Psoas muscle (tissue), 8 donors: ENCODE measurements around the gene NAPA. TPM values are rescaled to one million over a fixed set of nuclear protein-coding genes. Genes with fewer than 3 reads are reported as not detected.
A peak's percentile ranks its signal among the peaks of the same experiment; 100 is the strongest.

ENCODE experiments used
- ATAC-seq, 4 donors: fragments of 200-7000 bp; cut with Tn5 transposase; one replicate each; pipeline ENCODE4 v1.9.1; 2020; ENCODE audit warnings: moderate library complexity in 3 of 4, mild to moderate bottlenecking in 2 of 4
- DNase-seq, 2 donors: peaks; one replicate each; pipeline ENCODE4 v3.0.0-alpha.2; 2020
- H3K27ac ChIP-seq: fragments of 200-600 bp; one replicate; pipeline ENCODE4 v1.8.0; 2022
- H3K27me3 ChIP-seq, 3 donors: fragments of 200-600 bp in 1 of 3; one replicate each; pipeline versions ENCODE4 v1.6.1 to v1.8.0; 2013 to 2022; ENCODE audit warnings: low read length in 2 of 3, mild to moderate bottlenecking in 2 of 3, moderate library complexity in 1 of 3; ENCODE audit not compliant: insufficient read depth in 3 of 3
- H3K36me3 ChIP-seq, 2 donors: fragments of 200-600 bp in 1 of 2; one replicate each; pipeline versions ENCODE4 v1.6.1 to v1.8.0; 2013 to 2022; ENCODE audit warnings: low read depth in 1 of 2, mild to moderate bottlenecking in 1 of 2, moderate library complexity in 1 of 2; ENCODE audit not compliant: insufficient read depth in 1 of 2
- H3K4me1 ChIP-seq: fragments of 200-600 bp; one replicate; pipeline ENCODE4 v1.8.0; 2022
- H3K4me3 ChIP-seq: fragments of 200-600 bp; one replicate; pipeline ENCODE4 v1.8.0; 2022; ENCODE audit warnings: mild to moderate bottlenecking
- H3K9me3 ChIP-seq: fragments of 200-600 bp; one replicate; pipeline ENCODE4 v1.8.0; 2022
- WGBS, 3 donors: extraction: QIAGEN DNeasy Blood & Tissue Kit; methylation state at CpG; one replicate each; pipeline versions ENCODE4 v1.1.6 to v1.1.7; 2013; 5-methylcytosine and 5-hydroxymethylcytosine counted together
- intact Hi-C, 2 donors: fragments of 100-400 bp; cut with DNase I; formaldehyde crosslinking; loops; one replicate each; pipeline versions ENCODE4 v1.11.0 to v1.14.2; 2022
- polyA plus RNA-seq, 3 donors: library from polyadenylated mRNA; stranded (reverse); fragments of 200-250 nt; gene quantifications; one replicate each; pipeline ENCODE4 v1.2.3, GENCODE V29; 2013
- total RNA-seq, 4 donors: library from RNA; stranded (reverse); fragmentation: NEBNext Ultra II Directional in 2 of 4; extraction: Animal tissue kit (Norgen Biotek cat#: 25700) in 2 of 4; gene quantifications; one replicate each; pipeline versions ENCODE4 v1.2.1 to v1.2.4, GENCODE V29; 2021 to 2023
- TF ChIP-seq, protein P1 (sequence below): fragments of 200-600 bp; IDR thresholded peaks from one replicate; pipeline ENCODE4 v1.8.0; 2022; ENCODE audit warnings: antibody characterized with exemption
- donor health status: healthy with polysubstance abuse.
- donor health status: DM: no; HTN: no; CAD: no; lungs with moderate emphysema.
- donor health status: Bipolar disorder and iron deficiency.
- donor health status: healthy.
- donor health status: DM: yes; HTN: yes; CAD: no.
- donor health status: DM: no; HTN: no; CAD: no.
- donor health status: DM: no; HTN: no; CAD: no.
- donor health status: DM: yes; HTN: yes; CAD: no.

Gene NAPA
- total and polyA plus RNA-seq, 7 donors = 103 to 182 (median 124) TPM

GRCh38 chr19:47494211-47494547 is 20.7 kb downstream of the NAPA start:
- H3K36me3 ChIP-seq = peaks cover 0 to 90% of the 10 kb centered on the region in 2 donors
- 59 to 75% (median 64%) methylated on average over 5 of the region's 5 CpGs for WGBS, 3 donors
- ATAC-seq = no peak
- no peaks in the 10 kb centered on the region for H3K27me3 ChIP-seq
- H3K9me3 ChIP-seq = no peaks in the 10 kb centered on the region
- TF ChIP-seq, protein P1, sequence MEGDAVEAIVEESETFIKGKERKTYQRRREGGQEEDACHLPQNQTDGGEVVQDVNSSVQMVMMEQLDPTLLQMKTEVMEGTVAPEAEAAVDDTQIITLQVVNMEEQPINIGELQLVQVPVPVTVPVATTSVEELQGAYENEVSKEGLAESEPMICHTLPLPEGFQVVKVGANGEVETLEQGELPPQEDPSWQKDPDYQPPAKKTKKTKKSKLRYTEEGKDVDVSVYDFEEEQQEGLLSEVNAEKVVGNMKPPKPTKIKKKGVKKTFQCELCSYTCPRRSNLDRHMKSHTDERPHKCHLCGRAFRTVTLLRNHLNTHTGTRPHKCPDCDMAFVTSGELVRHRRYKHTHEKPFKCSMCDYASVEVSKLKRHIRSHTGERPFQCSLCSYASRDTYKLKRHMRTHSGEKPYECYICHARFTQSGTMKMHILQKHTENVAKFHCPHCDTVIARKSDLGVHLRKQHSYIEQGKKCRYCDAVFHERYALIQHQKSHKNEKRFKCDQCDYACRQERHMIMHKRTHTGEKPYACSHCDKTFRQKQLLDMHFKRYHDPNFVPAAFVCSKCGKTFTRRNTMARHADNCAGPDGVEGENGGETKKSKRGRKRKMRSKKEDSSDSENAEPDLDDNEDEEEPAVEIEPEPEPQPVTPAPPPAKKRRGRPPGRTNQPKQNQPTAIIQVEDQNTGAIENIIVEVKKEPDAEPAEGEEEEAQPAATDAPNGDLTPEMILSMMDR = no peak
- no peak overlapping the region for H3K4me3 ChIP-seq
- DNase-seq = peak in 1 of 2 donors; percentile 4
- no peak overlapping the region for H3K27ac ChIP-seq
- intact Hi-C loops = no loop called here
- H3K4me1 ChIP-seq = peaks cover 18% of the 10 kb centered on the region

GRCh38 chr19:47493378-47494210 is 21.3 kb downstream of the NAPA start:
- Histone ChIP-seq H3K9me3 (no peaks in the 10 kb centered on the region), H3K4me3 (no peak overlapping the region), H3K36me3 (peaks cover 0 to 89% of the 10 kb centered on the region in 2 donors), H3K27ac (no peak overlapping the region), H3K27me3 (no peaks in the 10 kb centered on the region), H3K4me1 (peaks cover 18% of the 10 kb centered on the region)
- peak in 1 of 2 donors; percentile 39 for DNase-seq
- TF ChIP-seq, protein P1 = no peak
- 72 to 76% (median 76%) methylated on average over 18 of the region's 18 CpGs for WGBS, 3 donors
- no peak for ATAC-seq
- intact Hi-C loops = no loop called here

DNA sequence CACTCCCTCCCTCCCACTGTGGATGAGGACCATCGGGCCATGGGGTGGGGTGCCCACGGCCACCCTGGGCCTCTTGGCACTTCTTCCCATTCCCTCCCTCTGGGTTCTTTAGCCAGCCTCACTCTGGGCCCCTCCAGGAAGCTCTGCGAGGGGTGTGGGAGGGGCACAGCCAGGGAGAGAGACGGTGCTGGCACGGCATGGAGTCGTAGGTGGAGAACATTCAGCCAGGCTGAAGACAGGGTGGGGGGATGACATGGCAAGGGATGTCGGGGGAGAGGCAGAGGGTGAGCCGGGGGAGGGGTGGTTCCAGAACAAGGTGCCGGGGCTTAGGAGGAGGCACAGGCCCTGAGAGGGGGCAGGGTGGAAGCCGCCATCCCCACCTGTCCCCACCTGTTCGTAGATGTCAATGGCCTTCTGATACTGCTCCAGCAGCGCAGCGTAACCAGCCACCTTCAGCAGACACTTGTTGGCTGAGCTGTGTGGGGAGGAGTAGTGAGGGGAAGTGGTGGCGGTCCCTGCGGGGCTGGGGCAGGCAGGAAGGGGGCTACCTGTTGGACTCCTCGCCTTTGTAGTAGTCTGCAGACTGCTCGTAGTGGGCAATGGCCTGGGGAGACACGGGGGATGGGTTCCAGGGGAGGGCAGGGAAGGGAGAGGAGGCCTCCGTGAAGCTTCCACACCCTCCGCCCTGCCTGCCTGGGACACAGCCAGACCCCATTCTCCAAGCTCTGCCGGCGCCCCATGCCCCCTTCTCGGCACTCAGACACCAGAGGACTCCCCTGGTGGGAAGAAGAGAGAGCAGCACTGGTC is 22.1 kb downstream of the NAPA start:
- no peak overlapping the region for H3K27ac ChIP-seq
- ATAC-seq = no peak
- TF ChIP-seq, protein P1 = no peak
- intact Hi-C loops = no loop called here
- H3K4me1 ChIP-seq = peaks cover 10% of the 10 kb centered on the region
- H3K27me3 ChIP-seq = no peaks in the 10 kb centered on the region
- 67 to 72% (median 71%) methylated on average over 20 to 23 of the region's 23 CpGs for WGBS, 3 donors
- peak in 1 of 2 donors; percentile 42 for DNase-seq
- H3K9me3 ChIP-seq = no peaks in the 10 kb centered on the region
- peaks cover 0 to 89% of the 10 kb centered on the region in 2 donors for H3K36me3 ChIP-seq
- no peak overlapping the region for H3K4me3 ChIP-seq

- DNase-seq (peak in 1 of 2 donors; percentile 58), ATAC-seq (no peak)
- TF ChIP-seq, protein P1 = no peak
- no peaks in the 10 kb centered on the region for H3K27me3 ChIP-seq
- no peak overlapping the region for H3K4me3 ChIP-seq
- H3K36me3 ChIP-seq = peaks cover 0 to 88% of the 10 kb centered on the region in 2 donors
- H3K4me1 ChIP-seq = peaks cover 5% of the 10 kb centered on the region
- 69 to 81% (median 76%) methylated on average over 8 to 14 of the region's 14 CpGs for WGBS, 3 donors
- no peak overlapping the region for H3K27ac ChIP-seq
- intact Hi-C loops = no loop called here
- no peaks in the 10 kb centered on the region for H3K9me3 ChIP-seq
These were observed 22.7 kb downstream of the NAPA start for GRCh38 chr19:47492137-47492533.
